Glutamatergic neuron (in vitro differentiated cells): Measurements from ENCODE around the gene ADK. TPM values are rescaled to one million over a fixed set of nuclear protein-coding genes. Genes with fewer than 3 reads are reported as not detected.

Source experiments
- DNase-seq: peaks from one replicate; pipeline ENCODE4 v3.0.0; 2022
- H3K27ac Mint-ChIP-seq: one replicate; pipeline ENCODE4 v1.8.0; 2020; ENCODE audit warnings: mild to moderate bottlenecking, mixed read lengths, inconsistent platforms; ENCODE audit not compliant: unreplicated experiment
- H3K27me3 Mint-ChIP-seq: one replicate; pipeline ENCODE4 v1.8.0; 2020; ENCODE audit warnings: mild to moderate bottlenecking, moderate library complexity, mixed read lengths, inconsistent platforms; ENCODE audit not compliant: unreplicated experiment
- H3K36me3 Mint-ChIP-seq: one replicate; pipeline ENCODE4 v1.8.0; 2020; ENCODE audit warnings: mild to moderate bottlenecking, mixed read lengths, inconsistent platforms; ENCODE audit not compliant: unreplicated experiment
- H3K4me1 Mint-ChIP-seq: one replicate; pipeline ENCODE4 v1.8.0; 2020; ENCODE audit warnings: mild to moderate bottlenecking, low read depth, mixed read lengths, inconsistent platforms; ENCODE audit not compliant: unreplicated experiment
- H3K4me3 Mint-ChIP-seq: one replicate; pipeline ENCODE4 v1.8.0; 2020; ENCODE audit warnings: mild to moderate bottlenecking, mixed read lengths, inconsistent platforms; ENCODE audit not compliant: unreplicated experiment
- H3K9me3 Mint-ChIP-seq: one replicate; pipeline ENCODE4 v1.8.0; 2020; ENCODE audit warnings: mild to moderate bottlenecking, moderate library complexity, mixed read lengths, inconsistent platforms; ENCODE audit not compliant: unreplicated experiment
- total RNA-seq: library from RNA; stranded (reverse); fragmentation: NEBNext Ultra II Directional; extraction: Animal tissue kit (Norgen Biotek cat#: 25700); gene quantifications from one replicate; pipeline ENCODE4 v1.2.1, GENCODE V29; 2021; ENCODE audit not compliant: unreplicated experiment
- TF ChIP-seq, protein P1 (sequence below): fragments of 200-600 bp; sonication (generic); IDR thresholded peaks from one replicate; pipeline ENCODE4 v1.5.0; 2021; ENCODE audit not compliant: partially characterized antibody, unreplicated experiment

ADK gene
- total RNA-seq, 1 donor from 2014 or later, result 16.4 TPM

GRCh38 chr10:74417397-74417796 is 266.4 kb downstream of the ADK start:
- Mint-ChIP-seq H3K27ac (peak overlapping the region; percentile 100), H3K9me3 (peaks cover 13% of the 10 kb centered on the region), H3K4me1 (peaks cover 44% of the 10 kb centered on the region), H3K27me3 (peaks cover 7% of the 10 kb centered on the region), H3K4me3 (no peak overlapping the region), H3K36me3 (peaks cover 7% of the 10 kb centered on the region)
- no peak for DNase-seq
- TF ChIP-seq, protein P1, sequence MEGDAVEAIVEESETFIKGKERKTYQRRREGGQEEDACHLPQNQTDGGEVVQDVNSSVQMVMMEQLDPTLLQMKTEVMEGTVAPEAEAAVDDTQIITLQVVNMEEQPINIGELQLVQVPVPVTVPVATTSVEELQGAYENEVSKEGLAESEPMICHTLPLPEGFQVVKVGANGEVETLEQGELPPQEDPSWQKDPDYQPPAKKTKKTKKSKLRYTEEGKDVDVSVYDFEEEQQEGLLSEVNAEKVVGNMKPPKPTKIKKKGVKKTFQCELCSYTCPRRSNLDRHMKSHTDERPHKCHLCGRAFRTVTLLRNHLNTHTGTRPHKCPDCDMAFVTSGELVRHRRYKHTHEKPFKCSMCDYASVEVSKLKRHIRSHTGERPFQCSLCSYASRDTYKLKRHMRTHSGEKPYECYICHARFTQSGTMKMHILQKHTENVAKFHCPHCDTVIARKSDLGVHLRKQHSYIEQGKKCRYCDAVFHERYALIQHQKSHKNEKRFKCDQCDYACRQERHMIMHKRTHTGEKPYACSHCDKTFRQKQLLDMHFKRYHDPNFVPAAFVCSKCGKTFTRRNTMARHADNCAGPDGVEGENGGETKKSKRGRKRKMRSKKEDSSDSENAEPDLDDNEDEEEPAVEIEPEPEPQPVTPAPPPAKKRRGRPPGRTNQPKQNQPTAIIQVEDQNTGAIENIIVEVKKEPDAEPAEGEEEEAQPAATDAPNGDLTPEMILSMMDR, result no peak

- H3K4me3 Mint-ChIP-seq, result peak overlapping the region; percentile 80
- peak; percentile 73 for DNase-seq
- H3K36me3 Mint-ChIP-seq, result peaks cover 7% of the 10 kb centered on the region
Observed at GRCh38 chr10:74418285-74418872, 267.4 kb downstream of the ADK start.

DNA sequence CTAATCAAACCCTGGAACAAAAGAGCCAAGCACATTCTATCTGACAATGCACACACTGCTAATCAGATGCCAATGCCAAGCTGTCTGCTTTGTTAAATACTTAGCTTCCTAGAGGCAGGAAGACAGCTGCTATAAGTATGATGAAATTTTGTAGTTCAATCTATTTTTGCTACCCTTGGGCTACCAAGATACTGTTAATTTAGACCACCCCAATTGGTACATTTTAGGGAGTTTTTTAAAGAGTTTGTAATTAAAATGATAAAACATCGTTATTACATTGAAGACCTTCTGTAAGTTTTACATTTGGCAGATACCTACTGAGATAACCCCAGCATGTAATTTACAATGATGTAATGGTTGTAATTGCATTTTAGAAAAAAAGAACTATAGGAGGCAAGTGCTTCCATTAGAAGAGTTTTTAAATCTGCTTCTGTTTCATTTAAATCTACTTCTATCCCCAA is 268.5 kb downstream of the ADK start:
- Mint-ChIP-seq H3K27me3 (peaks cover 12% of the 10 kb centered on the region), H3K9me3 (peaks cover 13% of the 10 kb centered on the region), H3K36me3 (peaks cover 15% of the 10 kb centered on the region), H3K27ac (peak overlapping the region; percentile 100), H3K4me3 (peak overlapping the region; percentile 71), H3K4me1 (peaks cover 44% of the 10 kb centered on the region)
- TF ChIP-seq, protein P1, result no peak
- no peak for DNase-seq

More at GRCh38 chr10:74418285-74418872, 267.4 kb downstream of the ADK start:
- peaks cover 9% of the 10 kb centered on the region for H3K27me3 Mint-ChIP-seq
- peaks cover 44% of the 10 kb centered on the region for H3K4me1 Mint-ChIP-seq
- H3K9me3 Mint-ChIP-seq, result peaks cover 13% of the 10 kb centered on the region
- H3K27ac Mint-ChIP-seq, result peak overlapping the region; percentile 100
- TF ChIP-seq, protein P1, result no peak

GRCh38 chr10:74419958-74420375 is 268.9 kb downstream of the ADK start:
- Mint-ChIP-seq H3K36me3 (peaks cover 19% of the 10 kb centered on the region), H3K9me3 (peaks cover 13% of the 10 kb centered on the region), H3K4me3 (peak overlapping the region; percentile 54), H3K4me1 (peaks cover 42% of the 10 kb centered on the region), H3K27ac (peak overlapping the region; percentile 100), H3K27me3 (peaks cover 12% of the 10 kb centered on the region)
- TF ChIP-seq, protein P1, result peak; percentile 80
- peak; percentile 17 for DNase-seq

DNA sequence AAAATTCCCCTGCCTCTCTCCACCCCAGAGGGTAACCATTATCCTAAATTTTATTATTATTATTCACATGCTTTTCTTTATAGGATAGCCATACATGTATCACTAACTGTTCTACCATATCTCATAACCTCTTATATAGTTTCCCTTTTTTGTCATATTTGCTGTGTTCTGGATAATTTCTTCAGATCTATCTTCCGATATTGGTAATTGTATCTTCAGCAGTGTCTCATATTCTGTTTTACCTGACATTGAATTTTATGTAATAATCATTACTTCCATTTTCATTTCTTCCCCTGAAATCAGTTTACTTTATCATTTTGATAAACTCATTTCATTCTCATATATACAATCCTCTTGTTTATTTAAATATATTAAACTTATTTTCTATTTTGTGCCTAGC is 273.5 kb downstream of the ADK start:
- Mint-ChIP-seq H3K9me3 (peaks cover 4% of the 10 kb centered on the region), H3K4me1 (peaks cover 16% of the 10 kb centered on the region), H3K36me3 (peaks cover 19% of the 10 kb centered on the region), H3K27me3 (peaks cover 4% of the 10 kb centered on the region), H3K27ac (no peak overlapping the region), H3K4me3 (no peak overlapping the region)
- no peak for DNase-seq
- TF ChIP-seq, protein P1, result no peak
